Upper lobe of right lung (tissue), 1 donor: ENCODE measurements around the gene ENTHD1. TPM values are rescaled to one million over a fixed set of nuclear protein-coding genes. Genes with fewer than 3 reads are reported as not detected.

ENCODE experiments used
- ATAC-seq: fragments of 200-7000 bp; cut with Tn5 transposase; one replicate; pipeline ENCODE4 v1.9.1; 2020; ENCODE audit warnings: mild to moderate bottlenecking, moderate library complexity
- DNase-seq: peaks from one replicate; pipeline ENCODE4 v3.0.0-alpha.2; 2020
- H3K27ac ChIP-seq: fragments of 200-600 bp; one replicate; pipeline ENCODE4 v1.8.0; 2022
- H3K27me3 ChIP-seq: fragments of 200-600 bp; one replicate; pipeline ENCODE4 v1.8.0; 2022; ENCODE audit warnings: mild to moderate bottlenecking
- H3K36me3 ChIP-seq: fragments of 200-600 bp; one replicate; pipeline ENCODE4 v1.8.0; 2022
- H3K4me1 ChIP-seq: fragments of 200-600 bp; one replicate; pipeline ENCODE4 v1.8.0; 2022
- H3K4me3 ChIP-seq: fragments of 200-600 bp; one replicate; pipeline ENCODE4 v1.8.0; 2022; ENCODE audit warnings: mild to moderate bottlenecking
- H3K9me3 ChIP-seq: fragments of 200-600 bp; one replicate; pipeline ENCODE4 v1.8.0; 2022
- intact Hi-C: fragments of 100-400 bp; cut with DNase I; formaldehyde crosslinking; loops from one replicate; pipeline ENCODE4 v1.11.0; 2022
- total RNA-seq: library from RNA; stranded (reverse); fragmentation: NEBNext Ultra II Directional; extraction: Animal tissue kit (Norgen Biotek cat#: 25700); gene quantifications from one replicate; pipeline ENCODE4 v1.2.1, GENCODE V29; 2021
- TF ChIP-seq, protein P1 (sequence below): fragments of 200-600 bp; IDR thresholded peaks from one replicate; pipeline ENCODE4 v1.8.0; 2022; ENCODE audit warnings: antibody characterized with exemption
- donor health status: DM: no; HTN: yes; CAD: no; lungs with severe emphysema.

ENTHD1 gene
- total RNA-seq, 1 donor from 2014 or later, result not detected

- Histone ChIP-seq H3K9me3 (no peaks in the 10 kb centered on the region), H3K36me3 (no peaks in the 10 kb centered on the region), H3K4me3 (no peak overlapping the region), H3K4me1 (no peaks in the 10 kb centered on the region), H3K27me3 (peaks cover 44% of the 10 kb centered on the region), H3K27ac (no peak overlapping the region)
- TF ChIP-seq, protein P1, sequence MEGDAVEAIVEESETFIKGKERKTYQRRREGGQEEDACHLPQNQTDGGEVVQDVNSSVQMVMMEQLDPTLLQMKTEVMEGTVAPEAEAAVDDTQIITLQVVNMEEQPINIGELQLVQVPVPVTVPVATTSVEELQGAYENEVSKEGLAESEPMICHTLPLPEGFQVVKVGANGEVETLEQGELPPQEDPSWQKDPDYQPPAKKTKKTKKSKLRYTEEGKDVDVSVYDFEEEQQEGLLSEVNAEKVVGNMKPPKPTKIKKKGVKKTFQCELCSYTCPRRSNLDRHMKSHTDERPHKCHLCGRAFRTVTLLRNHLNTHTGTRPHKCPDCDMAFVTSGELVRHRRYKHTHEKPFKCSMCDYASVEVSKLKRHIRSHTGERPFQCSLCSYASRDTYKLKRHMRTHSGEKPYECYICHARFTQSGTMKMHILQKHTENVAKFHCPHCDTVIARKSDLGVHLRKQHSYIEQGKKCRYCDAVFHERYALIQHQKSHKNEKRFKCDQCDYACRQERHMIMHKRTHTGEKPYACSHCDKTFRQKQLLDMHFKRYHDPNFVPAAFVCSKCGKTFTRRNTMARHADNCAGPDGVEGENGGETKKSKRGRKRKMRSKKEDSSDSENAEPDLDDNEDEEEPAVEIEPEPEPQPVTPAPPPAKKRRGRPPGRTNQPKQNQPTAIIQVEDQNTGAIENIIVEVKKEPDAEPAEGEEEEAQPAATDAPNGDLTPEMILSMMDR, result no peak
- ATAC-seq (no peak), DNase-seq (no peak)
- intact Hi-C loops, result no loop called here
These were observed 60.0 kb downstream of the ENTHD1 start for GRCh38 chr22:39833610-39834009.

GRCh38 chr22:39833093-39833492 is 60.5 kb downstream of the ENTHD1 start:
- no peaks in the 10 kb centered on the region for H3K36me3 ChIP-seq
- H3K4me1 ChIP-seq, result no peaks in the 10 kb centered on the region
- peaks cover 44% of the 10 kb centered on the region for H3K27me3 ChIP-seq
- H3K9me3 ChIP-seq, result no peaks in the 10 kb centered on the region
- no peak overlapping the region for H3K4me3 ChIP-seq
- no peak for DNase-seq
- no peak for ATAC-seq
- intact Hi-C loops, result no loop called here
- no peak overlapping the region for H3K27ac ChIP-seq
- TF ChIP-seq, protein P1, result no peak

- intact Hi-C loops, result no loop called here
- Histone ChIP-seq H3K4me3 (no peak overlapping the region), H3K27ac (no peak overlapping the region), H3K36me3 (no peaks in the 10 kb centered on the region), H3K27me3 (peaks cover 41% of the 10 kb centered on the region), H3K4me1 (no peaks in the 10 kb centered on the region), H3K9me3 (no peaks in the 10 kb centered on the region)
- TF ChIP-seq, protein P1, result no peak
- ATAC-seq (no peak), DNase-seq (no peak)
These were observed 60.9 kb downstream of the ENTHD1 start for GRCh38 chr22:39832627-39833074.

DNA sequence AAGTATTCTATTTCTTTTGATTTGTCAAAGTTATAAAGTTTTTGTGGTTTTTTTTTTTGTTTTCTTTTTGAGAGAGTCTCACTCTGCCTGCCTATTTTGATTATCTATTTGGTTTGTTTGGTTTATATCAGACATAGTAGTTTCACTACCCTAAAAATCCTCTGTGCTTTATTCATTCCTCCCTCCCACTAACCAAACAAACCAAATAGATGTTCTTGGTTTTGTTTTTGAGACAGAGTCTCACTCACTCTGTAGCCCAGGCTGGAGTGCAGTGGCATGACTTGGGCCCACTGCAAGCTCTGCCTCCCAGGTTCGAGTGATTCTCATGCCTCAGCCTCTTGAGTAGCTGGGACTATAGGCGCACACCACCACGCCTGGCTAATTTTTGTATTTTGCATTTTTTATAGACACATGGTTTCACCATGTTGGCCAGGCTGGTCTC is 67.9 kb downstream of the ENTHD1 start:
- DNase-seq, result no peak

DNA sequence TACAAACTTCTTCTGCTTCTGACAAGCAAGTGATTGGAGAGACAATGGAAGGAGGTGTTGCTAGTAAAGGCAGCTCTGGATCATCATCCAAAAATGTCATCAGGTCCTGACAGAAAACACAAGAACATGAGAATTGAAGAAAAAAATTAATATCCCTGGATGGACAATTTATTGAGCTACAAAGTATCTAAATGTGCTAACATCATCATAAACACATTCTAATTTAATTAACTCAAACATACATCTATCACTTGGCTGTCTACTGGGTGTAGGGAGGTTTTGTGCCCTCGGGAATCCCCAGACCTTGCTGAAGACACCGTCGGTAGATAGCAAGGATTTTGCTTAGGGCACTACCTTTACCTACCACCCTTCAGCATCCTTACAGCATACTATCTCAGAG is 72.6 kb downstream of the ENTHD1 start:
- H3K27ac ChIP-seq, result no peak overlapping the region
- H3K36me3 ChIP-seq, result no peaks in the 10 kb centered on the region
- H3K4me1 ChIP-seq, result no peaks in the 10 kb centered on the region
- H3K9me3 ChIP-seq, result no peaks in the 10 kb centered on the region
- DNase-seq (no peak), ATAC-seq (no peak)
- TF ChIP-seq, protein P1, result no peak
- H3K27me3 ChIP-seq, result peaks cover 16% of the 10 kb centered on the region
- intact Hi-C loops, result no loop called here
- H3K4me3 ChIP-seq, result no peak overlapping the region

More for the DNA sequence above, 67.9 kb downstream of the ENTHD1 start:
- Histone ChIP-seq H3K27me3 (peaks cover 35% of the 10 kb centered on the region), H3K27ac (no peak overlapping the region), H3K9me3 (no peaks in the 10 kb centered on the region), H3K4me1 (no peaks in the 10 kb centered on the region), H3K36me3 (no peaks in the 10 kb centered on the region), H3K4me3 (no peak overlapping the region)
- intact Hi-C loops, result no loop called here
- TF ChIP-seq, protein P1, result no peak
- no peak for ATAC-seq

DNA sequence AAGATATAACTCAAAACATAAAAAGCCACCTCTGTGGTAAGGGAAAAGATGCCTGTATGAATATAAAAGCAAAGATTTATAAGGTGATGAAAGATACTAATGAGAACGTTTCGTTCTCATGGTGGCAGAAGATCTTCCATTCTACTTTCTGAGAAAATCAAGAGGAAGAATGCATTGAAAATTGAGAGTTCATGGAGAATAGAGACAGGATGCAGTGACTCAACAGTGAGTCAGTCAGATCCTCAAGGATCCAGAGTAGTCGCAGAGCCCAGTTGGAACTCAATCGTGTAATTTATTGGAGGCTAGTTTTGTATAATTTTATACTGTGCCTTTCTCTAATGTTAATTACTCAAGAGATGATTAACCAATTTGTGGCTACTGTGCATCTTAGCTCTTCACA is 73.3 kb downstream of the ENTHD1 start:
- intact Hi-C loops, result no loop called here
- Histone ChIP-seq H3K27ac (no peak overlapping the region), H3K4me3 (no peak overlapping the region), H3K36me3 (no peaks in the 10 kb centered on the region), H3K4me1 (no peaks in the 10 kb centered on the region), H3K27me3 (peaks cover 8% of the 10 kb centered on the region), H3K9me3 (no peaks in the 10 kb centered on the region)
- TF ChIP-seq, protein P1, result no peak
- ATAC-seq, result no peak
- DNase-seq, result no peak
